Measurements from ENCODE around the gene STAG1.

DNA sequence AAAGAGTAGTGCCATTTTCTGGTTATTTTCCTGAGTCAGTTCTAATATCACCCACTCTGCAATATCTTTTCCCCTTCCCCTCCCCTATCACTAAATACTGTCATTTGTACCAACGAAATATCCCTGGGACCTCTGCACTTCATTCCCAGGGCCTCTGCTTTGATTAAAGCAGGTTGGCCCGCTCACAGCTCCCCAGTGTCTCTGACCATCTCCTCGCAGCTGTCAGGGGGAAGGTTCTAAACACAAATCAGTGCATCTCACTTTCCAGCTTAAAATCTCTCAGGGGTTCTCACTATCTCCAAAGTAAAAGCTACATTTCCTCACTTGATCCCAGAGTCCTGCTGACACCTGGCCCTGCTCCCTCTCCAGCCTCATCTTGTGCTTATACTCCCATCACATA, 38.6 kb upstream of the STAG1 start:
- TF ChIP-seq EZH2 (IDR thresholded peaks at IDR 0.05; ENCODE audit: borderline replicate concordance, insufficient read depth, low read length, poor library complexity, severe bottlenecking) = no peak
- TF ChIP-seq CTCF (IDR thresholded peaks at IDR 0.05; ENCODE audit: poor library complexity, severe bottlenecking) = no peak
- no peak for TF ChIP-seq TAF1 (IDR thresholded peaks at IDR 0.05; ENCODE audit: low read depth)
- TF ChIP-seq MXI1 (conservative IDR thresholded peaks at IDR 0.05; ENCODE audit: poor library complexity, severe bottlenecking) = no peak

Measured in neural cell (in vitro differentiated cells).